ENCODE results near the gene JARID2. TPM values are rescaled to one million over a fixed set of nuclear protein-coding genes. Genes with fewer than 3 reads are reported as not detected.

JARID2 gene
- total RNA-seq, 1 experiment from 2014 or later: 23.6 TPM

- Histone ChIP-seq H3K27ac (ENCODE audit: low read depth, low read length) (no peak overlapping the region), H3K9me3 (ENCODE audit: control insufficient read depth in 1 of 2, insufficient read depth in 1 of 2, low read depth in 1 of 2, low read length in 2 of 2) (no peaks in the 10 kb centered on the region), H3K9ac (ENCODE audit: low read length) (no peak overlapping the region), H3K27me3 (ENCODE audit: insufficient read depth, low read length) (no peaks in the 10 kb centered on the region), H3K4me2 (ENCODE audit: low read length) (no peak overlapping the region), H2AFZ (ENCODE audit: low read depth, low read length, poor library complexity, severe bottlenecking) (no peak overlapping the region), H3K9me2 (ENCODE audit: insufficient read depth) (no peaks in the 10 kb centered on the region), H3K4me3 (replicated peaks in 1 of 2; ENCODE audit: low read depth in 1 of 2, low read length in 2 of 2) (no peak overlapping the region), H3K36me3 (ENCODE audit: control insufficient read depth in 1 of 2, insufficient read depth in 2 of 2, low read length in 2 of 2) (no peaks in the 10 kb centered on the region), H3K79me2 (ENCODE audit: insufficient read depth, low read length) (peaks cover 88% of the 10 kb centered on the region), H3K4me1 (ENCODE audit: control insufficient read depth in 1 of 2, insufficient read depth in 2 of 2, low read length in 2 of 2) (peaks cover 10 to 31% of the 10 kb centered on the region in 2 experiments), H4K20me1 (ENCODE audit: insufficient read depth) (no peaks in the 10 kb centered on the region)
- ChIA-PET CTCF (no interaction called here), POLR2A (no interaction called here), RAD21 (ENCODE audit: low non-redundant PET in 1 of 2, low total read pairs in 2 of 2, uncharacterized antibody in 2 of 2, unreplicated experiment in 2 of 2) (no interaction called here)
- no TSS peak for BruUV-seq (replicated peaks)
- no peak for DNase-seq (ENCODE audit: low read depth, low spot score)
- ATAC-seq: no peak
- intact Hi-C loops (cut with micrococcal nuclease): no loop called here
- TF ChIP-seq ELF1 (IDR thresholded peaks at IDR 0.05; ENCODE audit: borderline replicate concordance, low read depth): no peak
- TF ChIP-seq SIN3A (IDR thresholded peaks at IDR 0.05; ENCODE audit: low read depth): no peak
- no peak for TF ChIP-seq SP1 (IDR thresholded peaks at IDR 0.05; ENCODE audit: low read depth)
- TF ChIP-seq REST (IDR thresholded peaks at IDR 0.05; ENCODE audit: low read depth): no peak
- TF ChIP-seq RAD21 (IDR thresholded peaks at IDR 0.05; ENCODE audit: low read depth): no peak
- TF ChIP-seq POLR2A (IDR thresholded peaks at IDR 0.05; ENCODE audit: borderline replicate concordance, extremely low read depth, insufficient read depth, insufficient read length): no peak
- TF ChIP-seq ZNF274 (IDR thresholded peaks at IDR 0.05; ENCODE audit: low read depth, low read length): no peak
- TF ChIP-seq SRF (IDR thresholded peaks at IDR 0.05; ENCODE audit: low read depth): no peak
- TF ChIP-seq EZH2phosphoT487 (IDR thresholded peaks at IDR 0.05; ENCODE audit: borderline replicate concordance): no peak
- TF ChIP-seq YY1 (IDR thresholded peaks at IDR 0.05; ENCODE audit: extremely low read depth, insufficient replicate concordance, low read depth, low read length): no peak
- TF ChIP-seq FOSL1 (IDR thresholded peaks at IDR 0.05; ENCODE audit: low read depth): no peak
- TF ChIP-seq ZBTB33 (IDR thresholded peaks at IDR 0.05; ENCODE audit: extremely low read depth, insufficient replicate concordance, low read length): no peak
- TF ChIP-seq EGR1 (IDR thresholded peaks at IDR 0.05; ENCODE audit: low read depth): no peak
- TF ChIP-seq POLR2AphosphoS5 (IDR thresholded peaks at IDR 0.05; ENCODE audit: low read depth, low read length): no peak
- no peak for TF ChIP-seq CBX3 (IDR thresholded peaks at IDR 0.05; ENCODE audit: low read depth)
- no peak for TF ChIP-seq MAX (IDR thresholded peaks at IDR 0.05)
- TF ChIP-seq EZH2 (IDR thresholded peaks at IDR 0.05): no peak
- no peak for TF ChIP-seq CTCF (IDR thresholded peaks at IDR 0.05 in 2 of 3, conservative IDR thresholded peaks at IDR 0.05 in 1 of 3; ENCODE audit: borderline replicate concordance in 1 of 3, insufficient read depth in 1 of 3, low read depth in 2 of 3, low read length in 2 of 3)
These were observed 85.9 kb downstream of the JARID2 start for GRCh38 chr6:15331629-15332251.
